NCI-H510A (cell line): ENCODE measurements around the gene CHMP6.

Experiments
- DNase-seq: peaks from one replicate; lab custom pipeline; 2025; lab: John Stamatoyannopoulos, UW

The CHMP6 gene

GRCh38 chr17:80956321-80957190, 35.1 kb upstream of the CHMP6 start:
- no peak for DNase-seq

GRCh38 chr17:80957461-80957941, 34.1 kb upstream of the CHMP6 start:
- DNase-seq: no peak

- DNase-seq: no peak
Observed at GRCh38 chr17:80959330-80960036, 32.2 kb upstream of the CHMP6 start.

- DNase-seq: no peak
Observed at GRCh38 chr17:80960037-80960796, 31.4 kb upstream of the CHMP6 start.

- DNase-seq: no peak
Observed at GRCh38 chr17:80960797-80961452, 30.7 kb upstream of the CHMP6 start.

GRCh38 chr17:80961541-80962330, 29.9 kb upstream of the CHMP6 start:
- no peak for DNase-seq

GRCh38 chr17:80962356-80963329, 29.0 kb upstream of the CHMP6 start:
- DNase-seq: no peak

- DNase-seq: no peak
Observed at GRCh38 chr17:80963812-80964543, 27.7 kb upstream of the CHMP6 start.

GRCh38 chr17:80964544-80964856, 27.1 kb upstream of the CHMP6 start:
- no peak for DNase-seq

GRCh38 chr17:80964859-80965580, 26.6 kb upstream of the CHMP6 start:
- no peak for DNase-seq

- DNase-seq: no peak
Observed at GRCh38 chr17:80965606-80966005, 26.0 kb upstream of the CHMP6 start.

- no peak for DNase-seq
Observed at GRCh38 chr17:80967404-80967872, 24.2 kb upstream of the CHMP6 start.

- no peak for DNase-seq
Observed at GRCh38 chr17:80968602-80969029, 23.0 kb upstream of the CHMP6 start.

- DNase-seq: no peak
Observed at GRCh38 chr17:80969030-80969673, 22.5 kb upstream of the CHMP6 start.

- no peak for DNase-seq
Observed at GRCh38 chr17:80969674-80970043, 22.0 kb upstream of the CHMP6 start.

- no peak for DNase-seq
Observed at GRCh38 chr17:80970044-80970761, 21.4 kb upstream of the CHMP6 start.
